Measurements from ENCODE around the gene USP54.

GRCh38 chr10:73545357-73545756 lies 45.8 kb downstream of the USP54 start:
- TF ChIP-seq, protein P1, sequence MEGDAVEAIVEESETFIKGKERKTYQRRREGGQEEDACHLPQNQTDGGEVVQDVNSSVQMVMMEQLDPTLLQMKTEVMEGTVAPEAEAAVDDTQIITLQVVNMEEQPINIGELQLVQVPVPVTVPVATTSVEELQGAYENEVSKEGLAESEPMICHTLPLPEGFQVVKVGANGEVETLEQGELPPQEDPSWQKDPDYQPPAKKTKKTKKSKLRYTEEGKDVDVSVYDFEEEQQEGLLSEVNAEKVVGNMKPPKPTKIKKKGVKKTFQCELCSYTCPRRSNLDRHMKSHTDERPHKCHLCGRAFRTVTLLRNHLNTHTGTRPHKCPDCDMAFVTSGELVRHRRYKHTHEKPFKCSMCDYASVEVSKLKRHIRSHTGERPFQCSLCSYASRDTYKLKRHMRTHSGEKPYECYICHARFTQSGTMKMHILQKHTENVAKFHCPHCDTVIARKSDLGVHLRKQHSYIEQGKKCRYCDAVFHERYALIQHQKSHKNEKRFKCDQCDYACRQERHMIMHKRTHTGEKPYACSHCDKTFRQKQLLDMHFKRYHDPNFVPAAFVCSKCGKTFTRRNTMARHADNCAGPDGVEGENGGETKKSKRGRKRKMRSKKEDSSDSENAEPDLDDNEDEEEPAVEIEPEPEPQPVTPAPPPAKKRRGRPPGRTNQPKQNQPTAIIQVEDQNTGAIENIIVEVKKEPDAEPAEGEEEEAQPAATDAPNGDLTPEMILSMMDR (IDR thresholded peaks at IDR 0.05) = no peak
- no peak for TF ChIP-seq POLR2A (IDR thresholded peaks at IDR 0.05)

Measured in testis (tissue), 2 donors.